ENCODE data around the gene ACYP2.

DNA sequence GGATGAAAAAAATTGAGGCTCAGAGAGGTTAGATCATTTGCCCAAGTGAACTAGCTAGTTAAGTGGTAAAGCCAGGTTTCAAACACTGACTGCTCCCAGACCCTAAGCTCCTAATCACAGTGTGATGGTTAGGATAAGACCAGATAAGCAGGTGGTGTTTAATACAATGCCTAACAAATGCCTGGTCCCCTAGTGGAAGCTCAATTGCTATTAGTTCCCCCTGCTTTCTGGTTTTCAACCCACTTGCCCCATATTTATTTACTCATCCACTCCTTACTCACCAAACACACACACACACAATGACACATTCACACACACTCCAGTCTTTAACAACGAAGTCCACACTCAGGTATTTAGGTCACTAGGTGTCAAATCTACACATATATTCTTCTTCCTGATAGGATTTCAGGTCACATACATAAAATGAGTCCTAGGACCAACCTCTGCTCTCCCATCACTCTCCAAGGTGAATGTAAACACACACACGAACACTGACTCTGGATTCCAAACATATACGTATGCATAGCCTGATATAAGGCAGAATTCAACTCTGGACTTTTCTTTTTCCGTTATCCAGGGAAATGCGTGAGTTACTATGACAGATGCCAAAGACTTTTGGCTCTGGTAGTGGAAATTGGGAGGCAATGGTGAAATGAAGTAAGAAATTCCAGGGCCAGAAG is 214.2 kb downstream of the ACYP2 start:
- no peak for TF ChIP-seq FOXP2 (optimal IDR thresholded peaks at IDR 0.05; ENCODE audit: borderline replicate concordance, extremely low read depth, extremely low read length, insufficient read depth)
- TF ChIP-seq POLR2AphosphoS5 (IDR thresholded peaks at IDR 0.05; ENCODE audit: low read depth, low read length), result no peak

Measured in PFSK-1 (cell line).